AG08395 (cell line): ENCODE data around the gene PAK4.
"Not testable (repeated sequence)": the region's sequence is repeated elsewhere in the genome, so short reads cannot be mapped to it uniquely, and the experiment has no call there.

Experiments used
- DNase-seq: peaks from one replicate; pipeline ENCODE4 v3.0.0; 2012; ENCODE audit warnings: mixed read lengths, low spot score

Gene PAK4

GRCh38 chr19:39207293-39207836 is 81.8 kb downstream of the PAK4 start:
- no peak for DNase-seq

- DNase-seq: no peak
Measured at GRCh38 chr19:39208175-39208795, 82.7 kb downstream of the PAK4 start.

- DNase-seq: no peak
Measured at GRCh38 chr19:39209196-39209595, 83.6 kb downstream of the PAK4 start.

GRCh38 chr19:39211731-39212374 is 86.3 kb downstream of the PAK4 start:
- no peak for DNase-seq

GRCh38 chr19:39212375-39212742 is 86.8 kb downstream of the PAK4 start:
- DNase-seq: no peak

GRCh38 chr19:39215323-39215722 is 89.7 kb downstream of the PAK4 start:
- not testable (repeated sequence) for DNase-seq

- DNase-seq: no peak
Measured at GRCh38 chr19:39217094-39217493, 91.5 kb downstream of the PAK4 start.

GRCh38 chr19:39218230-39219007 is 92.8 kb downstream of the PAK4 start:
- no peak for DNase-seq

- not testable (repeated sequence) for DNase-seq
Measured at GRCh38 chr19:39219108-39219507, 93.5 kb downstream of the PAK4 start.

GRCh38 chr19:39223703-39224279 is 98.2 kb downstream of the PAK4 start:
- DNase-seq: peak; percentile 60

GRCh38 chr19:39224910-39225309 is 99.3 kb downstream of the PAK4 start:
- no peak for DNase-seq
